Activated T-cell treated with anti-CD3 and anti-CD28 coated beads, Interleukin-2, amount 50 U/mL, for 72 hours (primary cell): Measurements from ENCODE around the gene STAT6. TPM values are rescaled to one million over a fixed set of nuclear protein-coding genes. Genes with fewer than 3 reads are reported as not detected.
A peak's percentile ranks its signal among the peaks of the same experiment; 100 is the strongest.

Source experiments
- ATAC-seq, 2 donors: fragments of 150-1000 bp; cut with Tn5 transposase; replicated peaks in 1 of 2; 2 replicates each; pipeline ENCODE4 v1.10.0; 2021; ENCODE audit warnings: moderate library complexity in 2 of 2, mild to moderate bottlenecking in 1 of 2
- DNase-seq, 2 donors: peaks; one replicate each; pipeline ENCODE4 v3.0.0; 2021 to 2022; ENCODE audit warnings: mixed read lengths in 1 of 2
- H3K27ac Mint-ChIP-seq: one replicate; pipeline ENCODE4 v1.8.0; 2022; ENCODE audit warnings: mild to moderate bottlenecking, moderate library complexity, mixed read lengths
- H3K27me3 Mint-ChIP-seq: one replicate; pipeline ENCODE4 v1.8.0; 2022; ENCODE audit warnings: low read depth, mixed read lengths
- H3K36me3 Mint-ChIP-seq, 2 donors: one replicate each; pipeline ENCODE4 v1.8.0; 2022; ENCODE audit warnings: mixed read lengths in 2 of 2, mild to moderate bottlenecking in 1 of 2; ENCODE audit not compliant: insufficient read depth in 2 of 2
- H3K4me1 Mint-ChIP-seq: one replicate; pipeline ENCODE4 v1.8.0; 2022; ENCODE audit warnings: low read depth, mixed read lengths
- H3K4me3 Mint-ChIP-seq, 2 donors: one replicate each; pipeline ENCODE4 v1.8.0; 2022; ENCODE audit warnings: mild to moderate bottlenecking in 2 of 2, mixed read lengths in 2 of 2, moderate library complexity in 2 of 2
- H3K9me3 Mint-ChIP-seq, 2 donors: one replicate each; pipeline ENCODE4 v1.8.0; 2022; ENCODE audit warnings: mixed read lengths in 2 of 2
- total RNA-seq, 2 donors: library from RNA; stranded (reverse); gene quantifications; one replicate each; pipeline ENCODE4 v1.2.3, GENCODE V29; 2022

Gene STAT6
- total RNA-seq, 2 donors from 2014 or later, result 178 to 191 TPM

DNA sequence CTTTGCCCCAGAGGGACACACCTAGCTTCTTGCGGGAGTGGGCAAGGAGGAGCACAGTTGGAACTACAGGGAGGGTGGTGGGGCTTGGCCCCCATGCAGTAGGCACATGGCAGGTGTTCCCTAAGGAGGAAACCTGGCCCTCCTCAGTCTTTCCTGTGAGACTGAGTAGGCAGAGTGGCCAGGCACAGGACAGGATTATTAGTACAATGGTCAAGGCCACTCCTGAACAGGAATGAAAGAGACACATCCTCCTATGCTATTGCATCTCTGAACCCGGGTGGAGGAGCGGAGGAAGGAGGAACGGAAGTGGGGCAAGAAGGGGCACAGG, 62.1 kb downstream of the STAT6 start:
- Mint-ChIP-seq H3K4me1 (peaks cover 53% of the 10 kb centered on the region), H3K4me3 (no peak overlapping the region), H3K27me3 (peaks cover 7% of the 10 kb centered on the region), H3K27ac (no peak overlapping the region), H3K9me3 (peaks cover 2 to 4% of the 10 kb centered on the region in 2 donors), H3K36me3 (peaks cover 0 to 4% of the 10 kb centered on the region in 2 donors)
- DNase-seq (no peak), ATAC-seq (no peak)

GRCh38 chr12:57048423-57049118, 62.6 kb downstream of the STAT6 start:
- Mint-ChIP-seq H3K4me1 (peaks cover 53% of the 10 kb centered on the region), H3K27me3 (peaks cover 7% of the 10 kb centered on the region), H3K4me3 (peak overlapping the region in 1 of 2 donors; percentile 63), H3K9me3 (peaks cover 0 to 4% of the 10 kb centered on the region in 2 donors), H3K27ac (no peak overlapping the region), H3K36me3 (peaks cover 0 to 1% of the 10 kb centered on the region in 2 donors)
- ATAC-seq (no peak), DNase-seq (no peak)

DNA sequence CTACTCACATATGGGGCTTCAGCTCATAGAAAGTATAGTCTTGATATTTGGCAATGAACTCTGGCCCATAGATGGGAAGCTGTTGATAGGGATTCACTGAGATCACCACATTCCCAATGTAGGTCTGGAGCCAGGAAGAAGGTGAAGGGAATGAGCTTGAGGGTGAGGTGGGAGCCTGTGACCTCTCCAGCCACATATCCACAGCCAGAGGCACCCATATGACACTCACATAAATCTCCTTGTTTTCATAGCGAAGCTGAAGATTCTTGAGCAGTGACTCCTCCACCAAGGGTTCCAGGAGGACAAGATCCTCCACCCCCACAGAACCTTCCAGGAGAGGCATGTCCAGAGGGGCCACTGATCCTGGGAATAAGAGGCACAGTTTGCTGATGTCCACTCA, 63.2 kb downstream of the STAT6 start:
- peaks cover 0 to 1% of the 10 kb centered on the region in 2 donors for H3K36me3 Mint-ChIP-seq
- no peak for DNase-seq
- ATAC-seq, result peak in 1 of 2 donors; percentile 10
- no peaks in the 10 kb centered on the region for H3K9me3 Mint-ChIP-seq
- H3K27ac Mint-ChIP-seq, result peak overlapping the region; percentile 39
- H3K27me3 Mint-ChIP-seq, result peaks cover 7% of the 10 kb centered on the region
- peaks cover 53% of the 10 kb centered on the region for H3K4me1 Mint-ChIP-seq
- H3K4me3 Mint-ChIP-seq, result peak overlapping the region; percentile 56 to 63

DNA sequence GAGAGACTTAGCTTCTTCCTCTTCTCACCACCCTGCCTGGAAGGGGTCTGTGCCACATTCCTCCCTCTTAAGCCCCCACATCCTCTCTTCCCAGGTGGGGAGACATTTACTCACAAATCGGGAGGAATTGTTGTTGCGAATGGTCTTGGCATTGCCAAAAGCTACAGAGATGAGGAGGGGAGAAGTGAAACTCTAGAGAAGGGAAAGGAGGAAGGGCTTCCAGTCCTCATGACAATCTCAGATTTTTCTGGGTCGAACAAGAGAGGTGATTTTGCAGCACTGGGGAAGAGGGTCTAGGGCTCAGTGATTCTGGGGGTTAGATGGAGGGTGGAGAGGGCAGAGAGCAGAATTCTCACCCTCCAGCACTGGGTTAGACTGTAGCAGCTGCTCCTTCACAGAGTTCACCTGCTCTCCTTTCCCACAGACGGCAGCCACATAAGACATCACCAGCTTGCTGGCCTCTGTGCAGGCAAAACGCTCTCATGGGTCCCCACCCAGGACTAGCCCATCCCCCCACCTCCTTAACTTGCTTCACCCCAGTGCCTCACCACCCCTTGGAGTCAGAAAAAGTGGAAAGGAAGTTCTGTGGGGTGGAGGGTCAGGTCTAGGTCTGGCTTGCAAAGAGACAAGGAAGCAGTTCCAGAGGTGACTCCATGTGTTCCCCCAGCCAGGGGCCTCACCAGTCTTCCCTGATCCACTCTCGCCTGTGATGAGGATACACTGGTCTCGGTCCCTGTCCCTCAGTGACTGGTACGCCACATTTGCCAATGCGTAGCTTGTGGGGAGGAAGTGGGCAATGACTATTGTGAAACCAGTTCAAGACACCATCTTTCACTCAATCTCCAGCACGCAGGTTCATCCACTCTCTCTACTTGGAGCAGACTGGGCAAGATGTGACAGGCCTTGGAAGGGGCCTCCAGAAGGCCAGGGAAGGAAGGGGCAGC, 63.9 kb downstream of the STAT6 start:
- Mint-ChIP-seq H3K4me1 (peaks cover 53% of the 10 kb centered on the region), H3K36me3 (peaks cover 0 to 1% of the 10 kb centered on the region in 2 donors), H3K9me3 (no peaks in the 10 kb centered on the region), H3K4me3 (peak overlapping the region; percentile 56 to 63), H3K27ac (peak overlapping the region; percentile 39), H3K27me3 (peaks cover 7% of the 10 kb centered on the region)
- peak; percentile 81 to 82 for DNase-seq
- ATAC-seq, result peak; percentile 94

GRCh38 chr12:57046086-57046791, 64.9 kb downstream of the STAT6 start:
- DNase-seq (no peak), ATAC-seq (no peak)
- peaks cover 0 to 1% of the 10 kb centered on the region in 2 donors for H3K36me3 Mint-ChIP-seq
- peaks cover 7% of the 10 kb centered on the region for H3K27me3 Mint-ChIP-seq
- H3K27ac Mint-ChIP-seq, result peak overlapping the region; percentile 16
- peak overlapping the region; percentile 45 to 63 for H3K4me3 Mint-ChIP-seq
- peaks cover 53% of the 10 kb centered on the region for H3K4me1 Mint-ChIP-seq
- no peaks in the 10 kb centered on the region for H3K9me3 Mint-ChIP-seq

Other genes starting within 250 kb of the STAT6 start
- gene SDR9C7, start 177.0 kb downstream of the STAT6 start, total RNA-seq, result under 1 TPM in 1 of 2 donors, not detected in 1; 0.14 TPM
- gene RDH16, start 153.8 kb downstream of the STAT6 start, total RNA-seq, result 1 to 10 TPM; 1.5 to 2.1 TPM
- gene ZBTB39, start 104.8 kb downstream of the STAT6 start, total RNA-seq, result 10 to 100 TPM in 1 of 2 donors, 1 to 10 TPM in 1; 9.7 to 10.3 TPM
- gene TAC3, start 94.8 kb downstream of the STAT6 start, total RNA-seq, result 1 to 10 TPM; 4.2 to 4.4 TPM
- gene MYO1A, start 61.2 kb downstream of the STAT6 start, total RNA-seq, result 10 to 100 TPM; 11.4 to 13.4 TPM
- 100 to 1,000 TPM; 114 to 119 TPM for gene NEMP1, start 32.6 kb downstream of the STAT6 start, total RNA-seq
- 10 to 100 TPM; 30.7 to 31.0 TPM for gene NAB2, start 22.2 kb downstream of the STAT6 start, total RNA-seq
- gene LRP1, start 17.1 kb upstream of the STAT6 start, total RNA-seq, result 1 to 10 TPM; 3.2 to 4.8 TPM
- gene LRP1-AS, start 36.3 kb upstream of the STAT6 start, total RNA-seq, result not detected
- 1 to 10 TPM; 1.5 to 2.3 TPM for gene NXPH4, start 105.4 kb upstream of the STAT6 start, total RNA-seq
- 100 to 1,000 TPM; 507 to 550 TPM for gene SHMT2, start 118.3 kb upstream of the STAT6 start, total RNA-seq
- 1 to 10 TPM; 3.5 to 4.2 TPM for gene STAC3, start 139.8 kb upstream of the STAT6 start, total RNA-seq